PFSK-1 (cell line): ENCODE measurements around the gene DIAPH2.

ENCODE experiments used
- FOXP2 ChIP-seq: optimal IDR thresholded peaks from 2 replicates; pipeline ENCODE3; 2011; ENCODE audit warnings: borderline replicate concordance, control low read depth, inconsistent platforms; ENCODE audit not compliant: insufficient read depth; ENCODE audit errors: extremely low read length, extremely low read depth
- POLR2AphosphoS5 ChIP-seq: IDR thresholded peaks from 2 replicates; pipeline ENCODE4 v1.6.1; 2012; ENCODE audit warnings: low read depth, mild to moderate bottlenecking, control low read depth, low read length, moderate library complexity
- REST ChIP-seq, 2 experiments: IDR thresholded peaks; 2 replicates each; pipeline versions ENCODE4 v1.6.1 to v1.8.0; 2011 to 2012; ENCODE audit warnings: low read depth in 2 of 2, low read length in 2 of 2, control low read depth in 1 of 2, inconsistent platforms in 1 of 2, mild to moderate bottlenecking in 1 of 2, moderate library complexity in 1 of 2; ENCODE audit not compliant: insufficient read depth in 1 of 2
- SIN3A ChIP-seq: IDR thresholded peaks from 2 replicates; pipeline ENCODE4 v1.6.1; 2012; ENCODE audit warnings: mild to moderate bottlenecking, low read length, moderate library complexity, borderline replicate concordance; ENCODE audit not compliant: insufficient read depth
- TAF1 ChIP-seq: IDR thresholded peaks from 2 replicates; pipeline ENCODE4 v1.6.1; 2012; ENCODE audit warnings: low read length, control low read depth, borderline replicate concordance; ENCODE audit not compliant: insufficient read depth

Gene DIAPH2

GRCh38 chrX:97159916-97160800 is 475.5 kb downstream of the DIAPH2 start:
- TF ChIP-seq REST (IDR thresholded peaks at IDR 0.05; ENCODE audit: insufficient read depth in 1 of 2, low read depth in 2 of 2, low read length in 2 of 2) (no peak), TAF1 (no peak), POLR2AphosphoS5 (no peak), SIN3A (no peak), FOXP2 (no peak)

- TF ChIP-seq FOXP2 = no peak
- no peak for TF ChIP-seq POLR2AphosphoS5
- no peak for TF ChIP-seq REST (IDR thresholded peaks at IDR 0.05; ENCODE audit: insufficient read depth in 1 of 2, low read depth in 2 of 2, low read length in 2 of 2)
- TF ChIP-seq TAF1 = no peak
- TF ChIP-seq SIN3A = no peak
Measured at GRCh38 chrX:97167333-97167732, 482.7 kb downstream of the DIAPH2 start.

- TF ChIP-seq POLR2AphosphoS5 = no peak
- TF ChIP-seq SIN3A = no peak
- no peak for TF ChIP-seq TAF1
- no peak for TF ChIP-seq REST (IDR thresholded peaks at IDR 0.05; ENCODE audit: insufficient read depth in 1 of 2, low read depth in 2 of 2, low read length in 2 of 2)
- no peak for TF ChIP-seq FOXP2
Measured at GRCh38 chrX:97168646-97169045, 484.0 kb downstream of the DIAPH2 start.

GRCh38 chrX:97175147-97175546 is 490.5 kb downstream of the DIAPH2 start:
- no peak for TF ChIP-seq REST (IDR thresholded peaks at IDR 0.05; ENCODE audit: insufficient read depth in 1 of 2, low read depth in 2 of 2, low read length in 2 of 2)
- TF ChIP-seq TAF1 = no peak
- no peak for TF ChIP-seq POLR2AphosphoS5

GRCh38 chrX:97189668-97190067 is 505.0 kb downstream of the DIAPH2 start:
- no peak for TF ChIP-seq POLR2AphosphoS5
- no peak for TF ChIP-seq SIN3A
- no peak for TF ChIP-seq TAF1
- no peak for TF ChIP-seq FOXP2
- TF ChIP-seq REST (IDR thresholded peaks at IDR 0.05; ENCODE audit: insufficient read depth in 1 of 2, low read depth in 2 of 2, low read length in 2 of 2) = no peak
